ENCODE measurements around the gene STX7.

STX7 gene

DNA sequence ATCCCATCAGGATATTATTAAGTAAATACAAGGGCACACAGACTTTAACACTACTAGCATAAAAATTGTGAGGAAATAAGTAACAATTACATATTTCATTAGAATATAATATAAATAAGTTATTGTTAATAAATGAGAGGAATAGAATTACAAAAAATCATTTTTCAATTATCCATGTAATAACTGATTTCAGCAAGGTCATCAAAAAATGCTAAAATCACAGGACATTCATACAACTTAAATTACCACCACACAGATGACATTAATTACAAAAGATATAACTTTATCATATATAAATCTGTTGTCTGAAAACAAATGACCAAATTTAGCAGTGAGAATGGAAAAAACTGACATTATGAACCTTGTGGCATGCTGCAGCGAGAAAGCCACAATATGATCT lies 37.0 kb downstream of the STX7 start:
- TF ChIP-seq ZNF274 (IDR thresholded peaks at IDR 0.05; ENCODE audit: low read depth, low read length) = no peak
- H3K4me3 ChIP-seq (ENCODE audit: low read length) = no peak overlapping the region

DNA sequence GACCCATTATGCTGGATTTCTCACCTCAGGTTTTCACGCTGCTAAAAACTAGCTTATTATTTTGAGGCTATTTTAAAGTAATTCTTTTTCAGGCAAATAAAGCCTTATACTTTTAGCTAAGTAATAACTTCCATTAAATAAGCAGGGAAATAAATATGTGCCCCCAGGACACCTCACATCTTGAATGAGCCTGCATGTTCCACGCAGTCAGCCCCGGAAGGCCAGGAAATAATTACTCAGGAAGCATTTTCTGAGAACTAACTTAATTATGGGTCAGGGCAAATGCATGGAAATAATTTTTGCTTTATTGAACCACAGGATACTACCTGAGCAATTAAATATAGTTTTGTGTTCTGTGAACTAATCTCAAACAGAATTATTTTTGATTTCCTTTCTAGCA lies 41.1 kb downstream of the STX7 start:
- no peak overlapping the region for H3K4me3 ChIP-seq (ENCODE audit: low read length)
- no peak for TF ChIP-seq ZNF274 (IDR thresholded peaks at IDR 0.05; ENCODE audit: low read depth, low read length)

DNA sequence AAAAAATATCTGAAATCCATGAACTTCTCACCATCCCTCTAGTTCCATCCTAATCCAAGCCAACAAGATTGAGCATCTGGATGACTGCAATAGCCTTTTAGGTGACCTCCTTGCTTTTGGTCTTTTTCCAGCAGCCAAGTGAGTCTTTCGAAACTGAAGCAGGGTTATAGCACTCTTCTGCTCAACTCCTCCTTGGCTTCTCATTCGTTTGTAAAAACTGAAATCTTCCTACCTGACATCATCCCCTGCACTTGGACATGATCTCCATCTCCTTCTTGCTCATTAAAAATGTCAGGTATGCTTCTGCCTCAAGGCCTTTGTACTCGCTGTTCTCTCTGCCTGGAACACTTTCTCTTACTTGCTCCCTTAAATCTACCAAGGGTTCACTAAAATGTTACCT lies 46.0 kb downstream of the STX7 start:
- no peak for TF ChIP-seq ZNF274 (IDR thresholded peaks at IDR 0.05; ENCODE audit: low read depth, low read length)
- H3K4me3 ChIP-seq (ENCODE audit: low read length) = no peak overlapping the region

DNA sequence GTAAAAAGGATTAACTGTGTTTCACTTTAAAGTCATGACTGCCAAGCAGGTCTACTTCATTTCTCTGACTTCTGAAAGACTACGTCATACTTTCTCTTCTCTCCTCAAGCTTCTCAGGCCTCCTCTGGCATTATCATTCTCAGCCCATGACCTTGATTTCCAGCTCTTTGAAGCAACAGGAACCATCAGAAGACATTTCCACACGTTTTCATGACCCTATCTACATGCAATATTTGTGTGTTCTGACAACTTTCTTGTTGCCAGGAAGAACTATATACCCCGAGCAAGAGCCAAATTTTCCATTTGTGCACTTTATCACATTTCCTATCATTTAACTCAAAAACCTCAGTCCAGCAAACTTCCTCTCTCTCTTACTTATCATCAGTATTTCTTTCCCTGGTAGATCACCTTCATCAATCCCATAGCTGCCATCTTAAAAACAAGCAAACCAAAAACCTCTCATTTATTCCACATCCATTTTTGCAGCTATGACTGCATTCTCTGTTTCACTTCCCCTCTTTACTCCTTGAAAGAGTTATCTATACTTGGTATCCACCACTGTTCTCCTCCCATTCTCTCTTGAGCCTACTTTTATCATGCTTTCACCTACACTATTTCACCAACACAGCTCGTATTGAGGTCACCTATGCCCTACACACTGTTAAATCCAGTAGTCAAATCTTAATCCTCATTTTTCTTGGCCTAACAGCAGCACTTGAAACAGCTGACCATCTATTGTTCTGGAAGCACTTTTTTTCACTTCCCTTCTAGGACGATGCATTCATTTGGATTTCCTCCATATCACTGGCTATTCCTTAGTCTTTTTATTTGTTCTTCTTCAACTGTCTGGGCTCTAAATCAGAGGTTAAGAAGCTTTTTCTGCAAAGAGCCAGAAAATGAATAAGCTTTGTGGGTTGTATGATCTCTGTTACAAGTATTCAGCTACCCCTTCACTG lies 47.1 kb downstream of the STX7 start:
- no peak for TF ChIP-seq ZNF274 (IDR thresholded peaks at IDR 0.05; ENCODE audit: low read depth, low read length)
- no peak overlapping the region for H3K4me3 ChIP-seq (ENCODE audit: low read length)

DNA sequence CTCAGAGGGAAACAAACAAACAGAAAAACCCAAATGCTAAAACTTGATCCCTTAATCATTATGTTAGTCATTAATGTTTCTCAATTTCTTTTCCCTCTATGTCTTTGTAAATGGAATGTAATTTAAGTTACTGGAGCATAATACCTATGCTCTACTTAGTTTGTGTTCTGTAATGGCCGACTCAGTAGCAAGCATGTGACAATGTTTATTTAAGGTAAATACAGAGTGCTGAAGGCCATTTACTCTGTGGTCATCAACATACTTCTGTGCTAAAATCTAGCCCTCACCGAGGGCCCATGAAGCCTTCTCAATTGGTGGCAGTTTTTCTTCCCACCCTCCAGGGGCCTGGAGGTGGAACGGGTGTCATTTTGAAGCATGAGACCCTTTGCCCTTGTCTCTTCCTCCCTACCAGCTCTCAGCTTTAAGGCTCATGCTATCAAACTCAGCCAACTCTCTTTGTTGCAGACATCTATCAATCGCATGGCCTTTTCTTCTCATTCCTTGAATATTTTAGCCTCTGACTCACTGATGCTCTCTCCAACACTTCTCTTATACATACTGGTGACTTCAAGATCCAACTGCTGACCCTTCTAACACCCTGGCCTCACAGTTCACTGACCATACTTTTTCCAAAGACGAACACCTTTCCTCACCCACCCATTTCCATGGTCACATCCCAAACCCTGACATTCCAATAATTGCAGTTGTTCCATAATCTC lies 48.2 kb downstream of the STX7 start:
- no peak for TF ChIP-seq ZNF274 (IDR thresholded peaks at IDR 0.05; ENCODE audit: low read depth, low read length)
- H3K4me3 ChIP-seq (ENCODE audit: low read length) = no peak overlapping the region

DNA sequence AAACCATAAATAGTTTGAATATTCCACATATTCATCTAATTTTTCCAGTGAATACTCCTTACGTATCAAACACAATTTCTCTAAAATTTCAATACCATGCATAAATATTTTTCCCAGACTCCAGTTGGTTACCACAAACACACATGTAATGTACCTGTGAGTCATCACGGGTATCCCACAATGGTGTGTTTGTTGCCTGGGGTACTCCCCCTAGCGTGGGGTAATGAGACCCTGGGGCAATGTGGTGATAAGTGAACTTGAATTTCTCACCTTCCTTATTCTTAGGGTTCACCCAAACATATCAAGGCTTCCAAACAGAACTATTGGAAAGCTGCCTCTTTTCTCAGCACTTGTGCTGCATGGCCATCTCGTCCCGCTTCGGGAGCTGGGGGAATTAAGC lies 51.0 kb downstream of the STX7 start:
- no peak overlapping the region for H3K4me3 ChIP-seq (ENCODE audit: low read length)
- TF ChIP-seq ZNF274 (IDR thresholded peaks at IDR 0.05; ENCODE audit: low read depth, low read length) = no peak

DNA sequence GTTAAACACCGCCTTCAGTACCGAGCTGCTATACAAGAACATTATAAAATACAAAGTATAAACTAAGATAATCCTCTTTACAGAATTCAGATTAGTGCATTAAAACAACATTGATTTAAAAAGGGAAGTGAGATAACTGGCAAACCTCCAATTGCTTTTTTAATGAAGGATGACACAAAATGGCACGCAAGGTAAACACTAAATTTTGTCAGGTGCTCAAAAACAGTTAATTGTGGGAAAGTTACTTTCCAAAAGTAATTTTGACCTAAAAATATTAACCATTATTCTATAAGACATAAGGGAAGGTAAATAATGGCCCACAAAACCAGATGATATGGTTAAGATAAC lies 53.3 kb downstream of the STX7 start:
- no peak overlapping the region for H3K4me3 ChIP-seq (ENCODE audit: low read length)
- TF ChIP-seq ZNF274 (IDR thresholded peaks at IDR 0.05; ENCODE audit: low read depth, low read length) = no peak

DNA sequence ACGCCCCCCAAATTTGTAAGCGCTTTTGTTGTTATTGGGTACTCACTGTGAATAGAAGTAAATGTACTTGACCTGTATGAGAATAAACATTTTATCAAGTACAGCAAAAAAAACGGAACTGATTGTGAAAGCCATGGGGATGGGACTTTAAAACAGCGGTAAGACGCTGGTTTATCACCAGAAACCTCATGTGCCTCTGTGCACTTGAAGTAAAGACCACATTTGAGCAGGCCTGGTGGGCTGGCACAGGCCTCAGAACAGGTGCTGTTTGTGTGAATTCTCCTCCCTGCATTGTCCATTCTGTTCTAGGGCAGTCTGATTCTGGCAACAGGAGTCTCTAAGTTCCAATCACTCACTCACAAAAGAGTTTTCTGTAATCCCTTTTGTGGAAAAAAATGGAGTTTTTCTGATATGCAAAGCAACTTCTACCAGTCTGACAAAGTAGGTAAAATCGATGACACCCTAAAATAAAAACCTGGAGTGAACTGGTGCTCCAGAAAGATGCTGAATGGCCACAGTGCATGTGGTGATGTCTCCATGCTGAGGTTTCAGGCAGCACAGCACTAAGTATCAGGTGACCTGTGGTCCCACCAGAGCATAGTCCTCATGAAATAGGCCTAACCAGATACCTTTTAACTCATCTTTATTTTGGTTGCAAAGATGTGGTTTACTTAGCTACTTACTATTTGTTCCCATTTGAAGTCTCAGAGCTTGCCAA lies 53.9 kb downstream of the STX7 start:
- no peak for TF ChIP-seq ZNF274 (IDR thresholded peaks at IDR 0.05; ENCODE audit: low read depth, low read length)
- H3K4me3 ChIP-seq (ENCODE audit: low read length) = no peak overlapping the region

DNA sequence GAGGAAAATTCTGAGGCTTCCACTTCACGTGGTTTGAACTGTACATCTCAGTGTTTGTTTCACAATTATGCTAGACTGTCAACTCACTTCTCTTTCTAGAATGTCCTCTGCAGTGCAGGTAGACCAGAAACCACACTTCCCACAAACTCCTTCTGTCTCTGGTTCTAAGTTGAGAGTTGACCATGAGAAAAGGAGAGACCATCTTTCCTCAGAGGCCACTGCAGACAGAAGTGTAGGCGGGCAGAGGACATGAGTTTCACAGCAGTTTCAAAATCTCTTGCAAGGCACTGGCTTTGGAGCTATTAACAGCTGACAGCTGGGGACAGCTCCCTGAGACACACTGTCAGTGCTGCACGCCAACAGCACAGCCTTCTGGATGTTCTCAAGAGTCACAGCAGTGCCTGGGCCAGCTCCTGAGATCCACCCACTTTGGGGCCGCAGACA lies 56.2 kb downstream of the STX7 start:
- TF ChIP-seq ZNF274 (IDR thresholded peaks at IDR 0.05; ENCODE audit: low read depth, low read length) = no peak
- H3K4me3 ChIP-seq (ENCODE audit: low read length) = no peak overlapping the region

DNA sequence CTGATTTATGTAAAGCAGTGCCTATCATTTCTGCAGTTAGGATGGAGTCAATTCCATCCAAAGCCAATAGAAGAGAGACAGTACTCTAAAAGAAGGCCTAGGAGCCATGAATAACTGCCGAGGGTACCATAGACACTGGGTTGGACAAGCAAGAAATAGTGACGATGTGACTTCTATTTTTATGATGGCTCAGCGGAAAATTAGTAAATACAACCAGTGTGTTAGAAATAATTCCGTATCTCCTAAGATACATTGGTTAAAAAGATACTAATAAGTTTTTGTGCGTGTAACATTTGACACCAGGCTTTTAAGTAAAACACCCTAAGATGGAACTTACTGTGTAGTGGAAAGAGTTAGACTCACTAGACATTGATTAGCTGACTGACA lies 66.1 kb downstream of the STX7 start:
- no peak for TF ChIP-seq ZNF274 (IDR thresholded peaks at IDR 0.05; ENCODE audit: low read depth, low read length)
- H3K4me3 ChIP-seq (ENCODE audit: low read length) = no peak overlapping the region

DNA sequence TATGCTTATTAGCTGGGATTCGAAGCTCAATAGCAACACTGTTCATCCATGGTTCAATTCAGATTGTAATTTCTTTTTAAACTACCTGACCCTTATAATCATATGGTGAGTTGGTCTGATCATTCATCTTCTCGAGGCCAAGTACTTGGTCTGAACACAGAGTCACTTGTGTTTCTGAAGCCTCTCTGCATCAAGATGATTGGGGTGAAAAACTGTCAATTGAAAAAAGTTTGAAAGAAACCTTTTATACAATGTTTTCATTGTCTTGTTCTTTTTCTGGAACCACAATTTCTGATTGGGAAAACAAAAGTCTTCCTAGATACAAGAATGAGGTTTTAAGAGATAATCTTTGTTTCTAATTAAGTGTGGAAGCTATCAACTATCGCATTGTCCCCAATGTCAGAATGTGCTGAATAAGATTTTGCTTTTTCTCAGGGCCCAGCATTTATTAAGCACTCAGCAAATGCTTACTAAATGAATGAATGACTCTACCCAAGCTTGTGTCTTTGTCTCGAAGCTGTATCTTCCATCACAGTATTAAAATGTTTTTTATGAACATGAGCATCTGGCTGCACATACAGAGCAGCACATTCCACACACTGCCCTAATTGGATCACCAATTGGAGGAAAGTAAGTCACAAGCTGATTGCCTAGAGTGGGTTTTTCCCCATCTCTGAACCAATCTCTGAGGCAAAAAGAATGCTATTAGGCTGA lies 66.6 kb downstream of the STX7 start:
- H3K4me3 ChIP-seq (ENCODE audit: low read length) = no peak overlapping the region
- TF ChIP-seq ZNF274 (IDR thresholded peaks at IDR 0.05; ENCODE audit: low read depth, low read length) = no peak

DNA sequence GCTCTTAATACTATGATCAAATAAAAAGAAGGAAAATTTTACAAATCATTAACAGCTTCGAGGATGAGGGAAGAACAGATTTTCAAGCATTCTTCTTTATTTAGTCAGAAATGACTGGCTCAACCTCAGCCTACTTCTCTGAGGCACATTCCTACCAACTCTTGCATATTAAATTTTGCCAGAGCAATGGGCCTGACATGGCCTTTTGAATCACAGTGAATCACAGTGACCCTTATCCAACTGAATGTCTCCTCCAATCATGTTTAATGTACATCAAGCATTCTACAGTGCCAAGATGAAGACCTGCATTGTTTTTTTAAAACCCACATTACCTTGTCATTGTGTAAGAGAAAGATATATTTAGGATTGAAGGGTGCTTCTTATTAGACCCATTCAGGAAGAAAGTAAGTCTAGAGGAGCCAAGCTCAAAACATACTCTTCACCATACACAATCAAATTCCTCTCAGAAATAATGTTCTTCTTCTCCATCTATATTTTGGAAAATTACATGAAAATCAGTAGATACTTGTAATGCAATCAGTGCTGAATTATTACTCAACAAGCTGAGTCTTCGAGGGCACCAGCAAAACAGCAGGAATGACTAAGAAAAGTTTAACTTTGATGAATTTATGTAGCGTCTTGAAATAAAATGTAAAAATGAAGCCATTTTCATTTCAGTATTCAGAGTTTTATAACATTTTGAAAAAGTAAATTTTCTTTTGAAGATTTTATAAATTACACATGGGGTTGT lies 67.5 kb downstream of the STX7 start:
- no peak for TF ChIP-seq ZNF274 (IDR thresholded peaks at IDR 0.05; ENCODE audit: low read depth, low read length)

DNA sequence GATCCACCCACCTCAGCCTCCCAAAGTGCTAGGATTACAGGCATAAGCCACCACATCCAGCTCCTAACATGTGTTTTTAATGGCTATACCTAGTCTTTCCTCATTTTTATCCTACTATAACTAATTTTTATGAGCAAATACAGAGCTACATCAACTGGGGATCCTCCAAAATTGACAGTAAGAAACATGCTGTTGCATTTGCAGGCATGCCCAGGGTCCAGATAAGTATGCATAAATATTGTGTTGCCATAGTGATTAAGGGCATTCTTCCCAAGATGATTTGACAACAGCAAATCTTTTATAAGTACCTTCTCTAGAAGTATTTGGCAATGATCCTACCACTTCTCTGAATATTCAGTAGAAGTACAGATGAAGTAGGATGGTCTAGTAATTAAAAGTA lies 69.7 kb downstream of the STX7 start:
- no peak for TF ChIP-seq ZNF274 (IDR thresholded peaks at IDR 0.05; ENCODE audit: low read depth, low read length)
- no peak overlapping the region for H3K4me3 ChIP-seq (ENCODE audit: low read length)

More for the DNA sequence above, 67.5 kb downstream of the STX7 start:
- no peak overlapping the region for H3K4me3 ChIP-seq (ENCODE audit: low read length)
